Measurements from ENCODE around the gene VTCN1.

DNA sequence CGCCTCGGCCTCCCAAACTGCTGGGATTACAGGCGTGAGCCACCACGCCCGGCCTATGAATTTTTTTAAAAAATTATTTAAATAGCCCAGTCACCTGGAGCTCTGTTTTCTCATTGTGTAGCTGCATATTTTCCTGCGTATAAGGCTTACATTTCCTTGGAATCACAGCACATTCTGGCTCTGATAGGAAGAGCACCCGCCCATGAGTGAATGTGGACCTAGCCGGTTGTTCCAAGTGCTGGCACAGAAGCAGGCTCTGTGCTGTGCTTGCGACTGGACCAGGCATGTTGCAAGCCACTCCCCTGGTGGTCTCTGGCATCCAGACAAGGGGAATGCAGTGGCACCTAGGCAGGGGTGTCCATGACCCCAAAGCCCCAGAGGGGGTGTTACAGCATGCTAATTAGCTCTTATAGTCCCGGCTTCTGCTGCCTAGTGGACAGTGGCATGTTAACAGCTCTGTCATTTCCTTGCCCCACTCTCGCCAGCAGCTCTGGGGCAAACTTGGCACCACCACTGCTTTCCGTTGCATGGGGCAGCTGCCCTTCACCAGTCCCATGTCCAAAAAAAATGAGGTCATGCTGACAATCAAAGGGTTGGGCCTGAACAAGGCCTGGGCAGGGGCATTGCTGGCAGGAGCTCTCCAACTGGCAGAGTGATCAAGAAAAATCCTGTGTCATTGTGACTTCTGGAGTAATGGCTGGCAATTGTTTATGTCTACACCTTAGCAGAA is 5.2 kb upstream of the VTCN1 start:
- TF ChIP-seq, protein P1, sequence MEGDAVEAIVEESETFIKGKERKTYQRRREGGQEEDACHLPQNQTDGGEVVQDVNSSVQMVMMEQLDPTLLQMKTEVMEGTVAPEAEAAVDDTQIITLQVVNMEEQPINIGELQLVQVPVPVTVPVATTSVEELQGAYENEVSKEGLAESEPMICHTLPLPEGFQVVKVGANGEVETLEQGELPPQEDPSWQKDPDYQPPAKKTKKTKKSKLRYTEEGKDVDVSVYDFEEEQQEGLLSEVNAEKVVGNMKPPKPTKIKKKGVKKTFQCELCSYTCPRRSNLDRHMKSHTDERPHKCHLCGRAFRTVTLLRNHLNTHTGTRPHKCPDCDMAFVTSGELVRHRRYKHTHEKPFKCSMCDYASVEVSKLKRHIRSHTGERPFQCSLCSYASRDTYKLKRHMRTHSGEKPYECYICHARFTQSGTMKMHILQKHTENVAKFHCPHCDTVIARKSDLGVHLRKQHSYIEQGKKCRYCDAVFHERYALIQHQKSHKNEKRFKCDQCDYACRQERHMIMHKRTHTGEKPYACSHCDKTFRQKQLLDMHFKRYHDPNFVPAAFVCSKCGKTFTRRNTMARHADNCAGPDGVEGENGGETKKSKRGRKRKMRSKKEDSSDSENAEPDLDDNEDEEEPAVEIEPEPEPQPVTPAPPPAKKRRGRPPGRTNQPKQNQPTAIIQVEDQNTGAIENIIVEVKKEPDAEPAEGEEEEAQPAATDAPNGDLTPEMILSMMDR (IDR thresholded peaks at IDR 0.05; ENCODE audit: poor library complexity), result no peak
- TF ChIP-seq EZH2 (IDR thresholded peaks at IDR 0.05; ENCODE audit: borderline replicate concordance) (no peak), EZH2phosphoT487 (IDR thresholded peaks at IDR 0.05; ENCODE audit: low read depth, severe bottlenecking, unreplicated experiment) (no peak)

Measured in hepatocyte (in vitro differentiated cells).